ENCODE data around the gene MYCBP.
A peak's percentile ranks its signal among the peaks of the same experiment; 100 is the strongest.

The MYCBP gene

GRCh38 chr1:38873027-38873969, at the start of gene MYCBP (continued):
- TF ChIP-seq ZNF600 (tag by site-specific recombination; IDR thresholded peaks at IDR 0.05) (0 out of 2 replicates have a peak, but pooled peaks have one; percentile 7), PATZ1 (tag by site-specific recombination; IDR thresholded peaks at IDR 0.05) (peak; percentile 81), ZBTB26 (tag by site-specific recombination; optimal IDR thresholded peaks at IDR 0.05) (peak; percentile 89), ZBTB17 (tag by site-specific recombination; IDR thresholded peaks at IDR 0.05) (peak; percentile 97), KLF1 (tag by site-specific recombination; IDR thresholded peaks at IDR 0.05) (peak; percentile 60), GLIS1 (tag by site-specific recombination; IDR thresholded peaks at IDR 0.05) (peak; percentile 95), CTCF (tag by site-specific recombination; IDR thresholded peaks at IDR 0.05) (peak; percentile 30; the same call in 1 of the 2 replicates), SP2 (tag by site-specific recombination; IDR thresholded peaks at IDR 0.05) (peak; percentile 86), EGR2 (tag by site-specific recombination; IDR thresholded peaks at IDR 0.05; ENCODE audit: low read depth) (peak; percentile 58), ZNF155 (tag by site-specific recombination; IDR thresholded peaks at IDR 0.05) (no peak), ZNF843 (tag by site-specific recombination; IDR thresholded peaks at IDR 0.05) (0 out of 2 replicates have a peak, but pooled peaks have one; percentile 24), KLF8 (tag by site-specific recombination; IDR thresholded peaks at IDR 0.05) (peak; percentile 66; the same call in 1 of the 2 replicates), ZNF335 (tag by site-specific recombination; conservative IDR thresholded peaks at IDR 0.05) (peak; percentile 76), GLIS2 (tag by site-specific recombination; IDR thresholded peaks at IDR 0.05) (peak; percentile 94), OSR2 (tag by site-specific recombination; IDR thresholded peaks at IDR 0.05) (peak; percentile 58; the same call in 1 of the 2 replicates), SP7 (tag by site-specific recombination; IDR thresholded peaks at IDR 0.05) (peak; percentile 38; the same call in 1 of the 2 replicates), ZNF311 (tag by site-specific recombination; IDR thresholded peaks at IDR 0.05; ENCODE audit: borderline replicate concordance) (no peak), ZSCAN30 (tag by site-specific recombination; IDR thresholded peaks at IDR 0.05) (0 out of 2 replicates have a peak, but pooled peaks have one; percentile 42), ZNF518A (tag by site-specific recombination; conservative IDR thresholded peaks at IDR 0.05; ENCODE audit: low read depth) (0 out of 2 replicates have a peak, but pooled peaks have one; percentile 41)
